A549 treated with GW870086 at 1 μM for 4 hours (cell line): Measurements from ENCODE around the gene NANP. TPM values are rescaled to one million over a fixed set of nuclear protein-coding genes. Genes with fewer than 3 reads are reported as not detected.

Experiments used
- total RNA-seq: library from RNA; stranded (reverse); fragments of 200-300 nt; extraction: Qiagen RNA extraction; gene quantifications from 5 replicates; pipeline ENCODE4 v1.2.3, GENCODE V29; 2022; ENCODE audit warnings: low read depth

NANP gene, protein sequence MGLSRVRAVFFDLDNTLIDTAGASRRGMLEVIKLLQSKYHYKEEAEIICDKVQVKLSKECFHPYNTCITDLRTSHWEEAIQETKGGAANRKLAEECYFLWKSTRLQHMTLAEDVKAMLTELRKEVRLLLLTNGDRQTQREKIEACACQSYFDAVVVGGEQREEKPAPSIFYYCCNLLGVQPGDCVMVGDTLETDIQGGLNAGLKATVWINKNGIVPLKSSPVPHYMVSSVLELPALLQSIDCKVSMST
- 6.4 to 8.7 TPM (median 7.5 TPM) in 5 replicates for total RNA-seq

DNA sequence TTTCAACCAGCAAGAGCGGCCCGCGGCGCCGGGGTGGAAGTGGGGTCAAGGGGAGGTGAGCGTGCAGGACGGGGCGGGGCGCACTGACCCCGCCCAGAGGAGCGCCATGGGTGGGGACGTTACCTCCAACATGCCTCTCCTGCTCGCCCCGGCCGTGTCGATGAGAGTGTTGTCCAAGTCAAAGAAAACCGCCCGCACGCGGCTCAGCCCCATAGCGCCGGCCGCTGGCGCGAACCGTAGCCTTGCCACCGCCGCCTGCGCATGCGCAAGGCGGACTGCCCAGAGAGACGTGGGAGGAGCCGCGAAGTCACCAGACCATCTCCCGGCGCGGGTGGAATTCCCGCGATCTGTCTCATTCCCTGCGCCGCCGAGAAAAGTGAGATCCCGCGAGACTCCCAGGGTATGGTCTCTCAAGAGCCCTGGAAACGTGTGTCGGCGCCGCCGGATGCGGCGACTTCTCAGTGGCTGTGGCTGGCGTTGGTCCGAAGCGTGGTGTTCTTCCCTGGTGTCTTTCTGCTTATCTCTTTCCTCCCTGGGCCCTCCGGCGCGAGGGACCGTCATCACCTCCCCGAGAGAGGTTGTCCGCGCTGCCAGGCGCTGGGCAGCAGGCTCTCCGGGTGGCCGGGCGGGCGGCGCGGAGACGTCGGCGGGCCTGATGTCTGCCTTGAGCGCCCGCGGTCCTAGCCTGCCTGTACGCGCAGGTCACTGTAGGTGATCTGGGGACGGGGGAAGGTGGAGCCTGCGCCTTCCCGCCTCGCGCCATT, at the start of gene NANP:
Gene NANP (minus strand): TSS at position 279 of the 764 bp plus-strand sequence. CDS start 66 bp downstream, at position 213.

DNA sequence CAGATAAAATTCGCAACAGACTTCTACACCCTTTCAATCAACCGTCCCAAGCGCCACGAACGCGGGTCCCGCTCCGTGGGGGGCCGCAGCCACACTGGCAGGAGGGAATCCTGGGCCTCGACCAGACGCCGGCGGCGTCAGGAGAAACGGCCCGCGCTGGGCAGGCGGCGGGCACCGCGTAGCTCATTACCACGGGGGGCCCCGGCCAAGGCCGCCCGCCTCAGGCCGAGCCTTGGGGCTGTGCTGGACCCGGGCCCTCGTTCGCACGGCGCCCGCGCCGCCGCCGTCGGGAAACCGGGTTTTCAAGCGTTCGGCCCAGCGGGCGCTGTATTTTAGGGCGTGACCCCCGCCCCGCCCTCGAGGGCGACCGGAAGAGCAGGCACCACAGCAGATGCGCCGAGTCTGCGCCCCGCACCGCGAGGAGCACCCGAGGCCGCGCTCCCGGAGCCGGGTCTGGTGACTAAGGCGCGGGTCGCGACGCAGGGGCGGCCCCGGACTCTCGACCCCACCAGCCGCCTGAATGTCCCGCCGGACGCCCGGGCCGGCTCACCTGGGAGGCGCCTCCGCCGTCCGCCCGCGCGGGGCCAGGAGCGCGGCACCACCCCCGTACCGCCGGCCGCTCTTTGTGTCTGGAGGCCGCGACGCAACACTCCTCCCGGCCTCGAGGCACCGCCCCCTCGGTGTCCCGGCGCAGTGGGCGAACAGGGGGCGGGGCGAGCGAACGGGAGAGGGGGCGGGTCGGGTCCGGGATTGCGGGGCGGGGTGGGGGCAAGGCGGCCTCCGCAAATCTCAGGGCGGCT, 38.7 kb downstream of the NANP start, which contains the start of gene NINL:
Gene NINL (minus strand): TSS at position 627 of the 800 bp plus-strand sequence. CDS start 58,944 bp downstream, outside the sequence.

Other genes with a start within 250 kb of the NANP start
- 106 to 141 TPM (median 140 TPM) in 5 replicates for gene ABHD12, start 233.2 kb downstream of the NANP start, total RNA-seq
- 27.7 to 35.5 TPM (median 32.2 TPM) in 5 replicates for gene GINS1, start 216.3 kb downstream of the NANP start, total RNA-seq
- gene NINL, start 38.5 kb downstream of the NANP start, total RNA-seq: 12.9 to 16.1 TPM (median 13.1 TPM) in 5 replicates
- 17.6 to 20.4 TPM (median 19.2 TPM) in 5 replicates for gene ZNF337, start 72.8 kb upstream of the NANP start, total RNA-seq